ENCODE data around the gene PSG7.
"Not testable (repeated sequence)": the region's sequence is repeated elsewhere in the genome, so short reads cannot be mapped to it uniquely, and the experiment has no call there.

PSG7 gene

GRCh38 chr19:42912941-42913340 is 24.1 kb downstream of the PSG7 start:
- not testable (repeated sequence) for DNase-seq

GRCh38 chr19:42911731-42912130 is 25.3 kb downstream of the PSG7 start:
- not testable (repeated sequence) for DNase-seq

GRCh38 chr19:42906162-42906561 is 30.8 kb downstream of the PSG7 start:
- not testable (repeated sequence) for DNase-seq

- DNase-seq = not testable (repeated sequence)
Measured at GRCh38 chr19:42900561-42900960, 36.4 kb downstream of the PSG7 start.

GRCh38 chr19:42899674-42900073 is 37.3 kb downstream of the PSG7 start:
- DNase-seq = not testable (repeated sequence)

GRCh38 chr19:42899110-42899509 is 37.9 kb downstream of the PSG7 start:
- DNase-seq = not testable (repeated sequence)

GRCh38 chr19:42898656-42899055 is 38.4 kb downstream of the PSG7 start:
- not testable (repeated sequence) for DNase-seq

GRCh38 chr19:42897729-42898128 is 39.3 kb downstream of the PSG7 start:
- not testable (repeated sequence) for DNase-seq

- not testable (repeated sequence) for DNase-seq
Measured at GRCh38 chr19:42890446-42890845, 46.6 kb downstream of the PSG7 start.

- not testable (repeated sequence) for DNase-seq
Measured at GRCh38 chr19:42887876-42888445, 49.0 kb downstream of the PSG7 start.

- not testable (repeated sequence) for DNase-seq
Measured at GRCh38 chr19:42882730-42883129, 54.3 kb downstream of the PSG7 start.

GRCh38 chr19:42882010-42882409 is 55.0 kb downstream of the PSG7 start:
- not testable (repeated sequence) for DNase-seq

GRCh38 chr19:42881279-42881678 is 55.7 kb downstream of the PSG7 start:
- DNase-seq = not testable (repeated sequence)

GRCh38 chr19:42880621-42881020 is 56.4 kb downstream of the PSG7 start:
- DNase-seq = not testable (repeated sequence)

- no peak for DNase-seq
Measured at GRCh38 chr19:42879613-42880012, 57.4 kb downstream of the PSG7 start, which contains the start of gene PSG1. TSS of gene PSG1 (minus strand) at chr19:42879713. CDS start at chr19:42879581, 132 bp downstream.

- not testable (repeated sequence) for DNase-seq
Measured at GRCh38 chr19:42876596-42876995, 60.4 kb downstream of the PSG7 start.

GRCh38 chr19:42875881-42876280 is 61.1 kb downstream of the PSG7 start:
- not testable (repeated sequence) for DNase-seq

GRCh38 chr19:42874901-42875813 is 61.9 kb downstream of the PSG7 start:
- DNase-seq = not testable (repeated sequence)

- not testable (repeated sequence) for DNase-seq
Measured at GRCh38 chr19:42874136-42874535, 62.9 kb downstream of the PSG7 start.

Data from eye (tissue), 1 donor.